ENCODE data around the gene NT5E.
A peak's percentile ranks its signal among the peaks of the same experiment; 100 is the strongest.
"Not testable (repeated sequence)": the region's sequence is repeated elsewhere in the genome, so short reads cannot be mapped to it uniquely, and the experiment has no call there.

Gene NT5E
- 2.8 reads per million, percentile 9 among the genes with 10 or more reads in this experiment for total RNA-seq

DNA sequence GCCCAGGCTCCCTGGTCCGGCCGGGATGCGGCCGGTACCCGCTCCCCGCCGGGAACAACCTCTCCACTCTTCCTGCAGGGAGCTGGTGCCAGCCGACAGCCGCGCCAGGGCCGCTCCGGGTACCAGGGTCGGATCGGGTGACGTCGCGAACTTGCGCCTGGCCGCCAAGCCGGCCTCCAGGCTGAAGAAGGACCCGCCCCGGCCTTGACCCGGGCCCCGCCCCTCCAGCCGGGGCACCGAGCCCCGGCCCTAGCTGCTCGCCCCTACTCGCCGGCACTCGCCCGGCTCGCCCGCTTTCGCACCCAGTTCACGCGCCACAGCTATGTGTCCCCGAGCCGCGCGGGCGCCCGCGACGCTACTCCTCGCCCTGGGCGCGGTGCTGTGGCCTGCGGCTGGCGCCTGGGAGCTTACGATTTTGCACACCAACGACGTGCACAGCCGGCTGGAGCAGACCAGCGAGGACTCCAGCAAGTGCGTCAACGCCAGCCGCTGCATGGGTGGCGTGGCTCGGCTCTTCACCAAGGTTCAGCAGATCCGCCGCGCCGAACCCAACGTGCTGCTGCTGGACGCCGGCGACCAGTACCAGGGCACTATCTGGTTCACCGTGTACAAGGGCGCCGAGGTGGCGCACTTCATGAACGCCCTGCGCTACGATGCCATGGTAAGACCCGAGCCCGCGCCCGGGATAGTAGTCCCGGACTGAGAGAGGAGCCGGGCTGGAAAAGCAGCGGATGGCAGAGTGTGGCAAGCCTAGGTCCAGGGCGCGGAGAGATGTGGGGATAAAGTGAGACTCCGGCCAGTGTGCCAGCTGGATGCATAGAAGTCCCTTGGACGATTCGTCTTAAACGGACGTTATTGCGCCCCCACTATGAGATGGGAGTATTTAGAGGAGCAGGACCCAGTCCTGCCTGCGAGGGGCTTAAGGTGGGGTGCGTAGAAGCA is at the start of gene NT5E:
NT5E (plus strand) TSS at position 266 of the 942 bp plus-strand sequence; CDS start at position 323, 57 bp downstream.
- no peak for DNase-seq

DNA sequence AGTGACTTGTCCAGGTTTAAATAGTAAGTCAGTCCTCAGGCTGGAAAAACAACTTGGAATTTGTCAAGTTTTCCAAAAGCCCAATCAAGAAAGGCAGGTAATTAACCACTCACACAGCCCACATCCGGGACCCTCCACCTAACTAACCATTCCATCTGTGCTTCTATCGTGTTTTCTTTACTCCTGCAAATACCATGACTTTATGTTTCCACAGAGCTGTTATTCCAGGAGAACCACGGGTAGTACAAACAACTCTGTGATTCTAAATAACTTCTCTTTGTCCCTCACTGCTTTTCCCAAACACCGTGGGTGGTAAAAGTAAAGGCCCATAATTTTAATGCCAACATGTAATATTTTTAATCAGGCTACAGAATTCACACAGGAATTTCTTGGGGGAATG is 49.6 kb upstream of the NT5E start:
- DNase-seq: no peak

GRCh38 chr6:85401186-85402021 is 48.5 kb upstream of the NT5E start:
- DNase-seq: no peak

GRCh38 chr6:85402071-85402470 is 47.8 kb upstream of the NT5E start:
- no peak for DNase-seq

- DNase-seq: no peak
Measured at GRCh38 chr6:85402922-85403321, 47.0 kb upstream of the NT5E start.

DNA sequence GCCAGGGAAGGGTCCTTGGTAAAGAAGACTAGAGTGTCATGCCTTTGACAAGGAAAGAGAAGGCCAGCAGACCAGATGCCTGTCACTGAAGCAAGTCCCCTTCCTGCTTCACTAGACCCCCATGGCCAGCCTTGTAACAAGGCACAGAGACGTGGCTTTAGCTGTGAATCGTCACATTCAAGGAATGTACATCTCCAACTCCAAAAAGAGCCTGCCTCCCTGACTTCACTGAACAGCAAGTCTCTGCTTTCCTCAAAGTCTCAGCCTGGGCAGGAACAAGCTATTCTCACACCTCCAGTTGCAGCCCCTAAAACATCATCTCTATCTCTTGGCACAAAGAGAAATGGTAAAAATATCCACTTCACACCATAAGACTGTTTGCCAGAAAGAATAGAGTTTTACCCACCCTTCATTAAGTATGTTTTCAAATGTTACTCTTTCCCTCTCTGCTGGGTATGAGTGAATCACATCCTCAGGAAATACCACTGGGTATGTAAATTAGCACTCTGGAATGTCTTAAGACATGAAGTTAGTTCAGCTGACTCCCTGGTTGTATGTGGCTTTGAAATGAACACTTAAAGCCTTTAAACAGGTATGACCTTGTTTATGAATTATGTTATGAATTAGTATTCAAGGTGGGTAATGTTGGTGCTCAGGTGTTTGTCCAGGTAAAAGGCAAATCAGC is 46.4 kb upstream of the NT5E start:
- DNase-seq: no peak

DNA sequence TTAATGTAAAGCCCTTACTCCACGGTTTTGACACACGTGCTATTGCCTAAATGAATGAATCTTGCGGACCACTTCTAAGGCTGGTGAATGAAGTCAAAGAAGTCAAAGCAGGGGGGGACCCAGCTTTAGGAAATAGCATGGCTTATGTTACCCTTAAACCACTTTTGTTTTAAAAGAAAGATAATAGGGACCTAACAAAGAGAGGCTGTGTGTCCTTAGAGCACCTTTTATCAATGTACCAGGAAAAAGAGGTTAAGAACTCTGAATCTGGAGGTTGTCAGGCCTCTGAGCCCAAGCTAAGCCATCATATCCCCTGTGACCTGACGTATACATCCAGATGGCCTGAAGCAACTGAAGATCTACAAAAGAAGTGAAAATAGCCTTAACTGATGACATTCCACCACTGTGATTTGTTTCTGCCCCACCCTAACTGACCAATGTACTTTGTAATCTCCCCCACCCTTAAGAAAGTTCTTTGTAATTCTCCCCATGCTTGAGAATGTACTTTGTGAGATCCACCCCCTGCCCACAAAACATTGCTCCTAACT is 45.8 kb upstream of the NT5E start:
- DNase-seq: not testable (repeated sequence)

DNA sequence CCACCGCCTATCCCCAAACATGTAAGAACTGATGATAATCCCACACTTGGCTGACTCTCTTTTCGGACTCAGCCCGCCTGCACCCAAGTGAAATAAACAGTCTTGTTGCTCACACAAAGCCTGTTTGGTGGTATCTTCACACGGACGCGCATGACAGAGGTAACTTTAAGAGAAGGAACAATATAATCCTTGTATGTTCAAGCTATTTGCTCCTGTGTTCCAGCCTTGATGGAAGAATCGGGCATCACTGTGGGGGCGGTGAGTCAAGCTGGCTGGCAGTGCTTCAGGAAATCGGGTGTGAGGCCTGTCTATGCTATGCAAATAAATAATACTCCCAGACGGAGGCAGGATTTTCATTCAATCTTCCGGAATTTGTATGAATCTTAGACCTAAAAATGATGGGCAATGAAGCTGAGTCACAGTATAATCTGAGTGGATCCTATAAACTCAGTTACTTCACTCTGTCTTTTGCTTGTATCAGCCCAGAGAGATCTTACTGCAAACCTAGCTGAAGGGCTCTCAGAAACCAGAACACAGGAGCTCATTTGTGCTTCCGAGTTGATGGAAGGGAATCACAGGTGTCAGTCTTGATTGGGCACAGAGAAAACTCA is 45.2 kb upstream of the NT5E start:
- DNase-seq: no peak

GRCh38 chr6:85405175-85405852 is 44.6 kb upstream of the NT5E start:
- DNase-seq: no peak

- no peak for DNase-seq
Measured at GRCh38 chr6:85405853-85406198, 44.1 kb upstream of the NT5E start.

DNA sequence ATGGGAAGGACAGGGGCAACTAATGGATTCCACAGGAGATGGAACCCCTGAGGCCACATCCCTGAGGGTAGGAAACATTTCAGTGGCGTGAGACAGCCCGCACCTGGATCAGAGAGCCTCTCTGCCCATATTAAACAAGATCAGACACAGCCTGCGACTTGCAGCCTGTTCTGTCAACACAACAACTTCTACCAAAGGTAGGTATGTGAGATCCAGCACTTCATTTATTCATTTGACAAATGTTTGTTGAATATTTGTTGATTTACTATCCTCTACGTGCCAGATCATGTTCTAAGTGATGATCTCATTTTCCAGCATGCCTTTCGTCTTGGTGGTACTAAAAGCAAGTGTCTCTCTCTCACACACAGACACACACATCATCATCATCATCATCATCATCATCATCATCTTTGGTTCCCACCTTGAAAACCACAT is 43.2 kb upstream of the NT5E start:
- DNase-seq: no peak

- DNase-seq: no peak
Measured at GRCh38 chr6:85408039-85408438, 41.8 kb upstream of the NT5E start.

DNA sequence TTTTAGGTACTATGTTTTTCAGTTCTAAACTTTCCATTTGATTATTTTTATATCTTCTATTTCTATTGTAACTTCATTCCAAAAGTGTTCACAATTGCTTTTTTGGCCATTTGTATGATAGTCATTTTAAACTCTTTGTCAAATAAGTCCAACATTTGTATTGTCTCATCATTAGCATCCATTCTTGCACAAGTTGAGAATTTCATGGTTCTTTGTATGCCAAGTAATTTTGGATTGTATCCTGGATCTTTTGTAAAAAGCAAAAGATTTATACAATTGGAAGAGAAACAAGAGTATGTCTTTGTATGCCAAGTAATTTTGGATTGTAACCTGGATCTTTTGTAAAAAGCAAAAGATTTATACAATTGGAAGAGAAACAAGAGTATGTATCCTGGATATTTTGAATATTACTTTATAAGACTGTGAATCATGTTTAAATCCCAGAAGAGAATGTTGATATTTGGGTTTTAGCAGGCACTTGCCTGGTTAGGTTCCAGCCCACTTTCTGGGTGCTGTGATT is 36.9 kb upstream of the NT5E start:
- DNase-seq: no peak

DNA sequence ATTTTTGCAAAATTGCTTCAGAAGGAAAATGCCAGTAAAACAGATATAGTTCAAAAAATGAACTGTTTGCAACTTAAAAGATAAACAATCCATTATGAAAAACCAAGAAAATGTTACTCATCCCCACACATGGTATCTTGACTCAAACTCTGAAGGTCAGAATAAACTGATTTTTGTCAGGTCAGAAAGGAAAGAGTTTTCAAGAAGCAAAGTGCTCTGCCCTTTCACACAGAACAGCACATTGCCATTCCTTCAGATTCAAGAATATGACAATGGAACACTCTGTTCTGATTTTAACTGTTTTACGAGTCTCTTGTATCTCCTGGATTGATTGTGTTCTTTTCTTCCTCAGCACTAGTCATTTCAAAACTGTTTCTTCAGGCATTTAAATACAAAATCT is 33.8 kb upstream of the NT5E start:
- no peak for DNase-seq

DNA sequence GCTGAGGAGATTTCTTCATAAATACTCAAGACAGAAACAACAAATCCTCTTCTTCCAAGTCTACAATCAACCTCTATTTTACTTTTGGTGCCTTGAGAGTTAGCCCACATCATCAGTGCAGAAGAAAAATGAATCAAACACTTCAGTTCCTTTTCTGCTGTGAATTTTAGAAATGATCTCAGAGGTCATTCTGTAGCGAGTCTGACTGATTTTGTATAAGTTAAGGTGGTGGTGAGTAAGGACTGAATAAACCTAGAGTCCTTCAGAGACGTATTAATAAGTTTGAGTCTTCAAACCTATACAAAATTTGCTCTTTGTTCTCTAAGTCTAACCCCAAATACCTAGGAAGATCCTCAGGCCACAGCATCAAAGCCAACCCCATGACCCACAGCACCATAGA is 33.1 kb upstream of the NT5E start:
- DNase-seq: no peak

- no peak for DNase-seq
Measured at GRCh38 chr6:85417336-85417735, 32.5 kb upstream of the NT5E start.

GRCh38 chr6:85418059-85418458 is 31.8 kb upstream of the NT5E start:
- no peak for DNase-seq

DNA sequence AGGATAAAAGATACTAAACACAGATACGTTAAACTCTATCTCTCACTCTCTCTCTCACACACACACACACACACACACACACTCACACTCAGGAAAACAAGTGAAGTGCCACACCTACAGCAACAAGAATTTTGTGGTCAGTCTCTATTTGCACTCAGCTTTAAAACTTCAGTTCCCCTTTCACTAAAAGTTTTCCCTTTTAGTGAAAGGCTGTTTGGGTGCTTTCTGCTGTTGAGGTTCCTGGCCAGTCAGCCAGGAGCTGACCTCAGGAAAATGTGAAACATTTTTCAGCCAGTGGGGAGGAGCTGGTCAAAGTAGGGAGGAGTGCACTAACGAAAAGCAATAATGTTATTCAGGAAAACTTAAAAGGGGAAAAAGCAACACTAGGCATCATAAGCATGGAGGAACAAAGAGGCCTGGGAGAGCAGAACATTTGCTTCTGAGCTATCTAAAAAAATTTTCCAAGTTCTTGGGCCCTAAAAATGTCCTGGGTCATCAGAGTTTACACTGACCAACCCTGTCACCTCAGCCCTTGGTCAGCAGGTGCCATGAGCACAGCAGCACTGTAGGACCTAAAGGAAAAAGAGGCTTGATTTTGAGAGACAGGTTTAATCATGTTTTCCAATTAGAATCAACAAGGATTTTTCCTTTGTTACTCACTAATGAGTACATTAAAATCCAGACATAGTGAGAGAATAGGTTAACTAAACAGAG is 30.7 kb upstream of the NT5E start:
- no peak for DNase-seq

DNA sequence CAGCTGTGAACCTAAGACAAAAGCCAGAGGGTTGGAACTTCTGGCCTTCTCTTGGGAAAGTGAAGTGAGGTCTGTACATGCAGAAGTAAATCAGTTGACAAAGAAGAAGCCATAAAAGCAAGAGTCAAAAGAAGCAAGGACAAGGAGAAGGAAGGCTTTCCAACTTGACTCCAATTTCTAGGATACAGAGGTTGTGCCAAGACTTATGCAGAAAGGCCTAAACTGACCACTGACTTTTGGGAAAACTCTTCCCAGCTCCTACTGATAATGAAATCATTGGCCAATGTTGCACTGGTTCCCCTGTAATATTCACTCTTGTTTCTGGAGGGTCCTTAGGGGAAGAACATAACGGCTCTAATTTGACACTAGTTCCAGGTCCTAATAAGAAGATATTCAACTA is 29.3 kb upstream of the NT5E start:
- no peak for DNase-seq

- DNase-seq: no peak
Measured at GRCh38 chr6:85421181-85421580, 28.7 kb upstream of the NT5E start.

DNA sequence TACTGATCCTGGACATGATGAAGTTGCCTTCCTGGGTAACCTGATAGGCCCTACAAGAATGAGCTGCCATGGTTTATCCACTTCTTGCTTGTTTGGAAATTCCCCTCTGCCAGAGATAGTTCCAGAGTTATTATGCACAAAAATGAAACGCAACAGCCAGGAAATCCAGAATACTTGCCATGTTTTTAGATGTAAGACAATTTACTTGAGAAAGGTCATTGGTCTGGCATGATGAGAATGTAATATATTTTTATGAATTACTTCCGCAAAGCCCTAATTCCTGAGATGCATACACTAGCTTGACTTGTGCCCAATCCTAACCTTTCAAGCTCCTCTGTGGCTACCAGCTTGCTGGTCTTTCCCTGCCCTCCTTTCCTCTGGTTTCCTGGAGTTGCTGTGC is 27.9 kb upstream of the NT5E start:
- DNase-seq: no peak

Data from effector CD4-positive, alpha-beta T cell (primary cell).